MG63 (cell line): ENCODE data around the gene PTH2R. TPM values are rescaled to one million over a fixed set of nuclear protein-coding genes. Genes with fewer than 3 reads are reported as not detected.
"Not testable (repeated sequence)": the region's sequence is repeated elsewhere in the genome, so short reads cannot be mapped to it uniquely, and the experiment has no call there.

Experiments
- DNase-seq: peaks from one replicate; pipeline ENCODE4 v3.0.0-alpha.2; 2020
- H3K27me3 ChIP-seq: fragments of 250-450 bp; sonication (Bioruptor Pico); 2 replicates; pipeline ENCODE4 v1.5.1; 2020; ENCODE audit warnings: mild to moderate bottlenecking, moderate library complexity
- H3K36me3 ChIP-seq: fragments of 250-450 bp; sonication (Bioruptor Pico); 2 replicates; pipeline ENCODE4 v1.5.1; 2020; ENCODE audit warnings: mild to moderate bottlenecking, moderate library complexity
- H3K4me3 ChIP-seq: fragments of 250-450 bp; sonication (Bioruptor Pico); 2 replicates; pipeline ENCODE4 v1.5.1; 2020; ENCODE audit warnings: mild to moderate bottlenecking, moderate library complexity
- H3K9me3 ChIP-seq: fragments of 250-450 bp; sonication (Bioruptor Pico); 2 replicates; pipeline ENCODE4 v1.5.1; 2020; ENCODE audit warnings: mild to moderate bottlenecking, moderate library complexity
- total RNA-seq: library from RNA; depleted of rRNA; stranded (reverse); fragments of >200 nt; shearing (Covaris generic); gene quantifications from 2 replicates; pipeline ENCODE4 v1.2.3, GENCODE V29; 2014; ENCODE audit warnings: low replicate concordance

Gene PTH2R
- total RNA-seq, 1 experiment from 2014 or later = not detected

- no peak for DNase-seq
- peaks cover 2% of the 10 kb centered on the region; the same call in 1 of the 2 replicates for H3K27me3 ChIP-seq
- H3K9me3 ChIP-seq = no peaks in the 10 kb centered on the region
- no peak overlapping the region for H3K4me3 ChIP-seq
- no peaks in the 10 kb centered on the region for H3K36me3 ChIP-seq
These were observed 48.3 kb downstream of the PTH2R start for GRCh38 chr2:208454861-208455260.

- no peak for DNase-seq
- H3K36me3 ChIP-seq = no peaks in the 10 kb centered on the region
These were observed 57.1 kb downstream of the PTH2R start for GRCh38 chr2:208463721-208464120.

GRCh38 chr2:208464205-208464604 lies 57.6 kb downstream of the PTH2R start:
- Histone ChIP-seq H3K36me3 (no peaks in the 10 kb centered on the region), H3K4me3 (no peak overlapping the region), H3K9me3 (no peaks in the 10 kb centered on the region), H3K27me3 (no peaks in the 10 kb centered on the region; the same call in 1 of the 2 replicates)
- DNase-seq = no peak

More at GRCh38 chr2:208463721-208464120, 57.1 kb downstream of the PTH2R start:
- Histone ChIP-seq H3K4me3 (no peak overlapping the region), H3K27me3 (no peaks in the 10 kb centered on the region; the same call in 1 of the 2 replicates), H3K9me3 (no peaks in the 10 kb centered on the region)

GRCh38 chr2:208466151-208466919 lies 59.7 kb downstream of the PTH2R start:
- H3K36me3 ChIP-seq = no peaks in the 10 kb centered on the region
- H3K9me3 ChIP-seq = no peaks in the 10 kb centered on the region
- no peak for DNase-seq
- no peaks in the 10 kb centered on the region for H3K27me3 ChIP-seq
- no peak overlapping the region for H3K4me3 ChIP-seq

- H3K4me3 ChIP-seq = no peak overlapping the region
- H3K36me3 ChIP-seq = no peaks in the 10 kb centered on the region
- H3K9me3 ChIP-seq = no peaks in the 10 kb centered on the region
- no peak for DNase-seq
- no peaks in the 10 kb centered on the region for H3K27me3 ChIP-seq
These were observed 60.3 kb downstream of the PTH2R start for GRCh38 chr2:208466920-208467298.

GRCh38 chr2:208467564-208467963 lies 61.0 kb downstream of the PTH2R start:
- Histone ChIP-seq H3K27me3 (no peaks in the 10 kb centered on the region), H3K4me3 (no peak overlapping the region), H3K36me3 (no peaks in the 10 kb centered on the region), H3K9me3 (no peaks in the 10 kb centered on the region)
- no peak for DNase-seq

- no peak for DNase-seq
- no peaks in the 10 kb centered on the region for H3K36me3 ChIP-seq
- H3K27me3 ChIP-seq = no peaks in the 10 kb centered on the region
- no peaks in the 10 kb centered on the region; the same call in 1 of the 2 replicates for H3K9me3 ChIP-seq
- H3K4me3 ChIP-seq = no peak overlapping the region
These were observed 71.1 kb downstream of the PTH2R start for GRCh38 chr2:208477741-208478140.

GRCh38 chr2:208479342-208479741 lies 72.8 kb downstream of the PTH2R start:
- Histone ChIP-seq H3K36me3 (no peaks in the 10 kb centered on the region), H3K27me3 (no peaks in the 10 kb centered on the region), H3K4me3 (no peak overlapping the region), H3K9me3 (no peaks in the 10 kb centered on the region; the same call in 1 of the 2 replicates)
- DNase-seq = no peak

- H3K4me3 ChIP-seq, H3K9me3 ChIP-seq, H3K27me3 ChIP-seq, H3K36me3 ChIP-seq, DNase-seq: not testable (repeated sequence)
These were observed 75.4 kb downstream of the PTH2R start for GRCh38 chr2:208481945-208482344.

GRCh38 chr2:208482453-208483015 lies 75.9 kb downstream of the PTH2R start:
- H3K4me3 ChIP-seq, DNase-seq, H3K9me3 ChIP-seq, H3K36me3 ChIP-seq, H3K27me3 ChIP-seq: not testable (repeated sequence)

- Histone ChIP-seq H3K27me3 (no peaks in the 10 kb centered on the region), H3K4me3 (no peak overlapping the region), H3K9me3 (no peaks in the 10 kb centered on the region; the same call in 1 of the 2 replicates), H3K36me3 (no peaks in the 10 kb centered on the region)
- DNase-seq = no peak
These were observed 78.8 kb downstream of the PTH2R start for GRCh38 chr2:208485390-208485789.

- Histone ChIP-seq H3K4me3 (no peak overlapping the region), H3K27me3 (no peaks in the 10 kb centered on the region), H3K9me3 (no peaks in the 10 kb centered on the region), H3K36me3 (no peaks in the 10 kb centered on the region)
- DNase-seq = no peak
These were observed 82.3 kb downstream of the PTH2R start for GRCh38 chr2:208488686-208489564.

- Histone ChIP-seq H3K9me3 (no peaks in the 10 kb centered on the region), H3K36me3 (no peaks in the 10 kb centered on the region), H3K27me3 (no peaks in the 10 kb centered on the region), H3K4me3 (no peak overlapping the region)
- no peak for DNase-seq
These were observed 83.1 kb downstream of the PTH2R start for GRCh38 chr2:208489687-208490086.

- no peaks in the 10 kb centered on the region for H3K9me3 ChIP-seq
- no peak for DNase-seq
- H3K36me3 ChIP-seq = no peaks in the 10 kb centered on the region
- no peaks in the 10 kb centered on the region for H3K27me3 ChIP-seq
- no peak overlapping the region for H3K4me3 ChIP-seq
These were observed 83.9 kb downstream of the PTH2R start for GRCh38 chr2:208490492-208490891.

- no peak overlapping the region for H3K4me3 ChIP-seq
- DNase-seq = no peak
- H3K27me3 ChIP-seq = no peaks in the 10 kb centered on the region
- no peaks in the 10 kb centered on the region for H3K9me3 ChIP-seq
- H3K36me3 ChIP-seq = no peaks in the 10 kb centered on the region
These were observed 85.0 kb downstream of the PTH2R start for GRCh38 chr2:208491641-208492040.

- no peaks in the 10 kb centered on the region for H3K36me3 ChIP-seq
- DNase-seq = no peak
- H3K9me3 ChIP-seq = no peaks in the 10 kb centered on the region
- no peaks in the 10 kb centered on the region for H3K27me3 ChIP-seq
- no peak overlapping the region for H3K4me3 ChIP-seq
These were observed 85.5 kb downstream of the PTH2R start for GRCh38 chr2:208492069-208492468.

GRCh38 chr2:208493186-208493585 lies 86.6 kb downstream of the PTH2R start:
- no peak for DNase-seq
- Histone ChIP-seq H3K36me3 (no peaks in the 10 kb centered on the region), H3K27me3 (no peaks in the 10 kb centered on the region), H3K4me3 (no peak overlapping the region), H3K9me3 (no peaks in the 10 kb centered on the region)
